Gastroesophageal sphincter (tissue), 3 donors: ENCODE data around the gene KRTAP10-3.

Experiments
- CTCF ChIP-seq, 4 experiments: fragments of 200-600 bp in 2 of 4; fragments of 450-650 bp in 2 of 4; sonication (generic) in 1 of 4; IDR thresholded peaks; one replicate each; pipeline ENCODE4 v1.5.1; 2017 to 2019; ENCODE audit warnings: antibody characterized with exemption in 4 of 4, mild to moderate bottlenecking in 2 of 4, moderate library complexity in 2 of 4
- EP300 ChIP-seq: sonication (generic); formaldehyde crosslinking; IDR thresholded peaks from one replicate; pipeline ENCODE4 v1.6.1; 2017; ENCODE audit warnings: antibody characterized with exemption, mild to moderate bottlenecking
- POLR2AphosphoS5 ChIP-seq: sonication (generic); formaldehyde crosslinking; IDR thresholded peaks from one replicate; pipeline ENCODE4 v1.6.1; 2017; ENCODE audit warnings: antibody characterized with exemption

GRCh38 chr21:44572959-44573583 lies 14.5 kb upstream of the KRTAP10-3 start:
- TF ChIP-seq POLR2AphosphoS5 = no peak
- TF ChIP-seq CTCF (IDR thresholded peaks at IDR 0.05) = no peak
- TF ChIP-seq EP300 = no peak
